HCT116 (cell line): ENCODE results near the gene RNH1.

ENCODE experiments used
- CBX3 ChIP-seq: IDR thresholded peaks from 2 replicates; pipeline ENCODE4 v1.6.1; 2012; ENCODE audit warnings: low read depth
- CEBPB ChIP-seq: IDR thresholded peaks from 2 replicates; pipeline ENCODE4 v1.6.1; 2012; ENCODE audit warnings: low read depth
- CTCF ChIP-seq, 3 experiments: fragments of 200-600 bp in 1 of 3; sonication (generic) in 1 of 3; IDR thresholded peaks in 2 of 3; conservative IDR thresholded peaks in 1 of 3; 2 replicates each; pipeline ENCODE4 v1.5.1; 2012 to 2017; ENCODE audit warnings: low read depth in 2 of 3, low read length in 2 of 3, antibody characterized with exemption in 1 of 3, borderline replicate concordance in 1 of 3, control low read depth in 1 of 3, mild to moderate bottlenecking in 1 of 3, mixed read lengths in 1 of 3, mixed run types in 1 of 3, moderate library complexity in 1 of 3; ENCODE audit not compliant: insufficient read depth in 1 of 3
- EGR1 ChIP-seq: IDR thresholded peaks from 2 replicates; pipeline ENCODE4 v1.6.1; 2012; ENCODE audit warnings: low read depth
- EZH2 ChIP-seq: fragments of 200-600 bp; sonication (generic); IDR thresholded peaks from 2 replicates; pipeline ENCODE4 v1.6.1; 2017; ENCODE audit warnings: antibody characterized with exemption, mixed run types
- EZH2phosphoT487 ChIP-seq: fragments of 200-600 bp; IDR thresholded peaks from 2 replicates; pipeline ENCODE4 v1.6.1; 2018; ENCODE audit warnings: antibody characterized with exemption, borderline replicate concordance
- FOSL1 ChIP-seq: IDR thresholded peaks from 2 replicates; pipeline ENCODE4 v1.6.1; 2012; ENCODE audit warnings: low read depth
- MAX ChIP-seq: IDR thresholded peaks from 2 replicates; pipeline ENCODE4 v1.6.1; 2012
- POLR2A ChIP-seq: IDR thresholded peaks from 2 replicates; pipeline ENCODE4 v1.7.0; 2011; ENCODE audit warnings: borderline replicate concordance; ENCODE audit not compliant: insufficient read depth, insufficient read length; ENCODE audit errors: extremely low read depth
- RAD21 ChIP-seq: IDR thresholded peaks from 2 replicates; pipeline ENCODE4 v1.6.1; 2012; ENCODE audit warnings: low read depth, mild to moderate bottlenecking
- SIN3A ChIP-seq: IDR thresholded peaks from 2 replicates; pipeline ENCODE4 v1.6.1; 2012; ENCODE audit warnings: low read depth
- SP1 ChIP-seq: IDR thresholded peaks from 2 replicates; pipeline ENCODE4 v1.6.1; 2012; ENCODE audit warnings: low read depth
- SRF ChIP-seq: IDR thresholded peaks from 2 replicates; pipeline ENCODE4 v1.6.1; 2012; ENCODE audit warnings: low read depth
- ZFX ChIP-seq: fragments of 450-650 bp; IDR thresholded peaks from 2 replicates; pipeline ENCODE4 v1.6.1; 2017

- TF ChIP-seq CTCF (IDR thresholded peaks at IDR 0.05 in 2 of 3, conservative IDR thresholded peaks at IDR 0.05 in 1 of 3; ENCODE audit: borderline replicate concordance in 1 of 3, insufficient read depth in 1 of 3, low read depth in 2 of 3, low read length in 2 of 3) (peak in 2 of 3 experiments; percentile 86 to 89; a peak in 4 of 6 replicates), RAD21 (no peak), SP1 (no peak), SRF (no peak), SIN3A (no peak), CEBPB (no peak), EZH2 (no peak), CBX3 (no peak), MAX (no peak), POLR2A (peak; percentile 6), EGR1 (no peak), FOSL1 (no peak), EZH2phosphoT487 (no peak), ZFX (peak; percentile 70; the same call in 1 of the 2 replicates)
These were observed 58.9 kb downstream of the RNH1 start for GRCh38 chr11:447923-448731.
